GM10248 (cell line): ENCODE data around the gene SYT7.

Experiments used
- CTCF ChIA-PET: fragments of 300-600 bp; sonication (Branson Sonifier 250); formaldehyde crosslinking; extraction: SDS; loops from one replicate; lab custom pipeline; 2021; ENCODE audit warnings: antibody characterized with exemption; lab: Yijun Ruan, JAX
- POLR2A ChIA-PET: fragments of 350-650 bp; sonication (Branson Sonifier 250); formaldehyde crosslinking; extraction: SDS; loops from one replicate; lab custom pipeline; 2020; ENCODE audit warnings: antibody characterized with exemption; lab: Yijun Ruan, JAX
- DNase-seq: peaks from one replicate; pipeline ENCODE4 v3.0.0; 2012; ENCODE audit errors: extremely low spot score
- TF ChIP-seq, protein P1 (sequence below): IDR thresholded peaks from 2 replicates; pipeline ENCODE4 v1.5.1; 2012; ENCODE audit warnings: mild to moderate bottlenecking, low read depth; ENCODE audit errors: extremely low read depth, missing control alignments, control extremely low read depth

Gene SYT7

DNA sequence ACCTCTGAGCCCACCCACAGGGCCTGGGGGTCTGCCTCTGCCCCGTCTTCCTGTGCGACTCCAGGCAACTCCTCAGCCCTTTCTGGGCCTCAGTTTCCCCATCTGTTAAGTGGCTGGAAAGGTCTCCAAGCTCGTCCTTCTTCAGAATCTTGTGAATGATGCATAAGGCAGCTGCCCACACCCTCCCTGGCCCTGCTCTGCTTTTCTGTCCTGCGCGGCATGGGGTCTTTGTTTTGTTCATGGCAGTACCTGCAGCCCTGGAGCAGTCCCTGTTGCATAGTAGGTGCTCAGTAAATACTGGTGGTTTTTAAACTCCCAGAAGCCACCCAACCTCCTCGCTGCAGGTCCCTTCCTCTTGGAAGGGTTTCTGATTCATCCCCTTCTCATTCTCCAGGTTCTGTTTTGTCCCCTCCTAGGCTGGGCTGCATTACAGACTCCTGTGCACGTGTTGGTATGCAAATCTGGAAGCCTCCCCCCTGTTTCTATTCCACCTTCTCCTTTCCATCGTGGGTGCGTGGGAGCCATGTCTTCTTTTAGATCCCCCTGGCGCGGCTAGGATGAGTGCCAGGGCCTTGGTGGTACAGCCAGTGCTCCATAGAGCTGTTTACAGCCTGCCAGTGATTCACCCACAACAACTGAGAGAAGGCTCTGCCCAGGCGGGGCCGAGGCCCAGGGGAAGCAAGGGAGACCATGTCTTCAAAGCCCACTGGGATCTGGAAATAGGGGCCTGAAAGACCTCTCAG lies 19.3 kb upstream of the SYT7 start:
- CTCF ChIA-PET = interaction anchor here (1.0 to 1.4 kb wide), 3 partner anchors 10 to 107 kb away, joined by 3 read pairs; no protein-coding TSS in a partner anchor
- TF ChIP-seq, protein P1, sequence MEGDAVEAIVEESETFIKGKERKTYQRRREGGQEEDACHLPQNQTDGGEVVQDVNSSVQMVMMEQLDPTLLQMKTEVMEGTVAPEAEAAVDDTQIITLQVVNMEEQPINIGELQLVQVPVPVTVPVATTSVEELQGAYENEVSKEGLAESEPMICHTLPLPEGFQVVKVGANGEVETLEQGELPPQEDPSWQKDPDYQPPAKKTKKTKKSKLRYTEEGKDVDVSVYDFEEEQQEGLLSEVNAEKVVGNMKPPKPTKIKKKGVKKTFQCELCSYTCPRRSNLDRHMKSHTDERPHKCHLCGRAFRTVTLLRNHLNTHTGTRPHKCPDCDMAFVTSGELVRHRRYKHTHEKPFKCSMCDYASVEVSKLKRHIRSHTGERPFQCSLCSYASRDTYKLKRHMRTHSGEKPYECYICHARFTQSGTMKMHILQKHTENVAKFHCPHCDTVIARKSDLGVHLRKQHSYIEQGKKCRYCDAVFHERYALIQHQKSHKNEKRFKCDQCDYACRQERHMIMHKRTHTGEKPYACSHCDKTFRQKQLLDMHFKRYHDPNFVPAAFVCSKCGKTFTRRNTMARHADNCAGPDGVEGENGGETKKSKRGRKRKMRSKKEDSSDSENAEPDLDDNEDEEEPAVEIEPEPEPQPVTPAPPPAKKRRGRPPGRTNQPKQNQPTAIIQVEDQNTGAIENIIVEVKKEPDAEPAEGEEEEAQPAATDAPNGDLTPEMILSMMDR = no peak
- POLR2A ChIA-PET = no interaction called here
- no peak for DNase-seq

- no peak for DNase-seq
- CTCF ChIA-PET = interaction anchor here (0.9 to 1.6 kb wide), 6 partner anchors 9 to 106 kb away, joined by 3 to 5 read pairs (median 3); no protein-coding TSS in a partner anchor
These were observed 18.3 kb upstream of the SYT7 start for GRCh38 chr11:61598886-61599868.

GRCh38 chr11:61598374-61598773 lies 17.5 kb upstream of the SYT7 start:
- TF ChIP-seq, protein P1 = no peak
- ChIA-PET CTCF (interaction anchor here (0.9 to 1.6 kb wide), 2 partner anchors 26 to 40 kb away, joined by 3 to 5 read pairs; no protein-coding TSS in a partner anchor), POLR2A (no interaction called here)
- no peak for DNase-seq

More at GRCh38 chr11:61598886-61599868, 18.3 kb upstream of the SYT7 start:
- TF ChIP-seq, protein P1 = no peak
- POLR2A ChIA-PET = no interaction called here

DNA sequence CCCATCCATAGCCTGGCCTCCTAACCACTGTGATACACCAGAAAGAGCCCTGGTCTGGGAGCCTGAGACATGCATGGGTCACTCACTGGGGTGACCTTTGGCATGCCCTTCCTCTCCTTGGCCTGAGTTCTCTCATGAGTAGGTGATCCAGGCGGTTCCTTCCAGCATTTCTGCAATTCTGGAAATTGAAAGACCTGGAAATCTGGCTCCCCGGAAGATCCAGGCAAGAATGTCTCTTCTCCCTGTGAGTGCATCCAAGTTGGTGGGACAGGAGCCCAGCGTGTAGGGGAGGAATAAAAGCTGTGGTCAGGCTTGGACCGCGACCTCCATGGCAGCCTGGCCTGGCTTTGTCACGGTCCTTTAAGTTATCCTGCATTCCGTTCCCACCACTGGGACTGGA lies 16.1 kb upstream of the SYT7 start:
- DNase-seq = no peak
- POLR2A ChIA-PET = no interaction called here
- TF ChIP-seq, protein P1 = no peak
- CTCF ChIA-PET = no interaction called here

GRCh38 chr11:61596542-61596941 lies 15.7 kb upstream of the SYT7 start:
- no peak for DNase-seq
- CTCF ChIA-PET = no interaction called here
- POLR2A ChIA-PET = no interaction called here
- TF ChIP-seq, protein P1 = no peak

- TF ChIP-seq, protein P1 = no peak
- ChIA-PET POLR2A (no interaction called here), CTCF (interaction anchor here (1.2 kb wide), 1 partner anchor 13 kb away, joined by 3 read pairs; no protein-coding TSS in a partner anchor)
- no peak for DNase-seq
These were observed 14.0 kb upstream of the SYT7 start for GRCh38 chr11:61594907-61595257.
